Measurements from ENCODE around the gene ATP8A1. TPM values are rescaled to one million over a fixed set of nuclear protein-coding genes. Genes with fewer than 3 reads are reported as not detected.

The ATP8A1 gene
- polyA plus RNA-seq, 1 donor from 2014 or later = 45.8 TPM

- Histone ChIP-seq H3K9me2 (ENCODE audit: insufficient read depth, low read length) (no peaks in the 10 kb centered on the region), H3K9me3 (ENCODE audit: low read length) (no peaks in the 10 kb centered on the region), H3K9ac (ENCODE audit: low read length) (no peak overlapping the region)
Measured at GRCh38 chr4:42533042-42533441, 123.9 kb downstream of the ATP8A1 start.

GRCh38 chr4:42531341-42532030 is 125.4 kb downstream of the ATP8A1 start:
- Histone ChIP-seq H3K9me3 (ENCODE audit: low read length) (no peaks in the 10 kb centered on the region), H3K9me2 (ENCODE audit: insufficient read depth, low read length) (no peaks in the 10 kb centered on the region), H3K79me2 (replicated peaks; ENCODE audit: insufficient read depth, low read length) (no peaks in the 10 kb centered on the region), H2AFZ (ENCODE audit: low read depth, low read length) (no peak overlapping the region), H3F3A (ENCODE audit: insufficient read depth, low read length, poor library complexity, severe bottlenecking) (no peaks in the 10 kb centered on the region), H3K27ac (ENCODE audit: low read length) (no peak overlapping the region), H3K4me3 (ENCODE audit: low read length) (no peak overlapping the region), H3K9ac (ENCODE audit: low read length) (no peak overlapping the region), H3K36me3 (ENCODE audit: insufficient read depth, low read length) (no peaks in the 10 kb centered on the region), H3K4me2 (ENCODE audit: low read length) (no peak overlapping the region), H4K20me1 (ENCODE audit: insufficient read depth) (no peaks in the 10 kb centered on the region), H3K27me3 (ENCODE audit: insufficient read depth, low read depth, low read length) (no peaks in the 10 kb centered on the region)
- TF ChIP-seq MXI1 (conservative IDR thresholded peaks at IDR 0.05; ENCODE audit: poor library complexity, severe bottlenecking) (no peak), EP300 (conservative IDR thresholded peaks at IDR 0.05; ENCODE audit: poor library complexity, severe bottlenecking) (no peak)

More at GRCh38 chr4:42533042-42533441, 123.9 kb downstream of the ATP8A1 start:
- H3K79me2 ChIP-seq (replicated peaks; ENCODE audit: insufficient read depth, low read length) = no peaks in the 10 kb centered on the region
- H3K4me2 ChIP-seq (ENCODE audit: low read length) = no peak overlapping the region
- no peaks in the 10 kb centered on the region for H3F3A ChIP-seq (ENCODE audit: insufficient read depth, low read length, poor library complexity, severe bottlenecking)
- H2AFZ ChIP-seq (ENCODE audit: low read depth, low read length) = no peak overlapping the region
- no peak for TF ChIP-seq EZH2 (IDR thresholded peaks at IDR 0.05; ENCODE audit: borderline replicate concordance, insufficient read depth, low read length, poor library complexity, severe bottlenecking)
- TF ChIP-seq RAD21 (conservative IDR thresholded peaks at IDR 0.05) = no peak
- TF ChIP-seq, protein P1, sequence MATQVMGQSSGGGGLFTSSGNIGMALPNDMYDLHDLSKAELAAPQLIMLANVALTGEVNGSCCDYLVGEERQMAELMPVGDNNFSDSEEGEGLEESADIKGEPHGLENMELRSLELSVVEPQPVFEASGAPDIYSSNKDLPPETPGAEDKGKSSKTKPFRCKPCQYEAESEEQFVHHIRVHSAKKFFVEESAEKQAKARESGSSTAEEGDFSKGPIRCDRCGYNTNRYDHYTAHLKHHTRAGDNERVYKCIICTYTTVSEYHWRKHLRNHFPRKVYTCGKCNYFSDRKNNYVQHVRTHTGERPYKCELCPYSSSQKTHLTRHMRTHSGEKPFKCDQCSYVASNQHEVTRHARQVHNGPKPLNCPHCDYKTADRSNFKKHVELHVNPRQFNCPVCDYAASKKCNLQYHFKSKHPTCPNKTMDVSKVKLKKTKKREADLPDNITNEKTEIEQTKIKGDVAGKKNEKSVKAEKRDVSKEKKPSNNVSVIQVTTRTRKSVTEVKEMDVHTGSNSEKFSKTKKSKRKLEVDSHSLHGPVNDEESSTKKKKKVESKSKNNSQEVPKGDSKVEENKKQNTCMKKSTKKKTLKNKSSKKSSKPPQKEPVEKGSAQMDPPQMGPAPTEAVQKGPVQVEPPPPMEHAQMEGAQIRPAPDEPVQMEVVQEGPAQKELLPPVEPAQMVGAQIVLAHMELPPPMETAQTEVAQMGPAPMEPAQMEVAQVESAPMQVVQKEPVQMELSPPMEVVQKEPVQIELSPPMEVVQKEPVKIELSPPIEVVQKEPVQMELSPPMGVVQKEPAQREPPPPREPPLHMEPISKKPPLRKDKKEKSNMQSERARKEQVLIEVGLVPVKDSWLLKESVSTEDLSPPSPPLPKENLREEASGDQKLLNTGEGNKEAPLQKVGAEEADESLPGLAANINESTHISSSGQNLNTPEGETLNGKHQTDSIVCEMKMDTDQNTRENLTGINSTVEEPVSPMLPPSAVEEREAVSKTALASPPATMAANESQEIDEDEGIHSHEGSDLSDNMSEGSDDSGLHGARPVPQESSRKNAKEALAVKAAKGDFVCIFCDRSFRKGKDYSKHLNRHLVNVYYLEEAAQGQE (IDR thresholded peaks at IDR 0.05; ENCODE audit: borderline replicate concordance) = no peak
- no peak for TF ChIP-seq TAF1 (IDR thresholded peaks at IDR 0.05; ENCODE audit: low read depth)
- TF ChIP-seq SMC3 (conservative IDR thresholded peaks at IDR 0.05; ENCODE audit: poor library complexity) = no peak
- no peak for TF ChIP-seq CTCF (IDR thresholded peaks at IDR 0.05; ENCODE audit: poor library complexity, severe bottlenecking)
- no peak for TF ChIP-seq POLR2AphosphoS5 (IDR thresholded peaks at IDR 0.05)
- TF ChIP-seq MXI1 (conservative IDR thresholded peaks at IDR 0.05; ENCODE audit: poor library complexity, severe bottlenecking) = no peak
- no peak for TF ChIP-seq EP300 (conservative IDR thresholded peaks at IDR 0.05; ENCODE audit: poor library complexity, severe bottlenecking)
- H3K27me3 ChIP-seq (ENCODE audit: insufficient read depth, low read depth, low read length) = no peaks in the 10 kb centered on the region
- H3K36me3 ChIP-seq (ENCODE audit: insufficient read depth, low read length) = no peaks in the 10 kb centered on the region
- H4K20me1 ChIP-seq (ENCODE audit: insufficient read depth) = no peaks in the 10 kb centered on the region
- H3K27ac ChIP-seq (ENCODE audit: low read length) = no peak overlapping the region
- H3K4me3 ChIP-seq (ENCODE audit: low read length) = no peak overlapping the region
